Measurements from ENCODE around the gene LOXHD1. TPM values are rescaled to one million over a fixed set of nuclear protein-coding genes. Genes with fewer than 3 reads are reported as not detected.

LOXHD1 gene
- total RNA-seq, 1 experiment from 2014 or later, result not detected

DNA sequence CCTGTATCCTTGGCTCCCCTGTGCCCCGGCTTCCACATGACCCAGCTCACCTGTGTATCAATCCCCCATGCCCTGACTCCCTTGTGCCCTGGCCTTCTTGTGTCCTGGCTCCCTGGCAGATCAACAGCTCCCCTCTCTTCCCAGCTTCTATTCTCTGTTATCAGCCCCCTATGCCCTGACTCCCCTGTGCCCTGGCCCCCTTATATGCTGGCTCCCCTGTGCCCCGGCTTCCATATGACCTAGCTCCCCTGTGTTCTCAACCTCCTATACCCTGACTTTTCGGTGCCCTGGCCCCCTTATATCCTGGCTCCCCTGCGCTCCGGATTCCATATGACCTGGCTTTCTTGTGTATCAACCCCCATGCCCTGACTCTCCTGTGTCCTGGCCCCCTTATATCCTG, 209.2 kb downstream of the LOXHD1 start:
- no peak for DNase-seq (ENCODE audit: low read depth)

GRCh38 chr18:46447323-46447722, 209.7 kb downstream of the LOXHD1 start:
- no peak for DNase-seq (ENCODE audit: low read depth)

DNA sequence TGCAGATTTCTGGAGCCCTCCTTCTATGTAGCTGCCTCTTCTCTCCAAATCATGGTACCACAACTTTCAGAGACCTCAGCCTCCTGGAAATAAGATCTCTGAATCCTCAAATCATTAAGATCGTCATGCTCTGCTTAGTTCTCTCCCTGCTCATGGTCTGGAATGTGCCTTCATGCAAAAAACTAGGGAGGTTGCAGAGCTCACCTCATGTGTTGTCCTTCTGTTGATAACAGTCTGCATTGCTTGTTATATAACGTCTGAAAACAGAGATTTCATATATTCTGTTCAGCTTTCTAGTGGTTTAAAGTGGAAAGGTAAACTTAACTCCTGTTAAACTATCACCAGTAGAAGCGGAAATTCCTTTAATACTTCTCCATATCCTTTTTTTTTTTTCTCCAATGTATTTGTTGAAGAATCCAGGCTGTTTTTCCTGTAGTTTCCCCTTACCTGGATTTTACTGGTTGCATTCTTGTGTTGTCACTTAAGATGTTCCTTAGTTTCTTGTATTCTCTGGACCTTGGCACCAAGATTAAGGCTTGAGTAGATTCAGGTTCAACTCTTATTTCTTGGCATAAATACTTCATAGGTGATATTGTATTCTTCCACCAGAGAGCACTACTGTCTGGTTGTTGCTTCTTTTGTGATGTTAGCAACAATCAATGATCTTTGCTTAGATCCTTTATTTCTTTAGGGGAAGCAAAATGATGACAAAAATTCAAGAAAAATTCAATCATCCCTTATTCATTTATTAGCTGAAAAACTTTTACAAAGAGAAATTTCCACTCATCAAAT, 211.3 kb downstream of the LOXHD1 start:
- no peak for DNase-seq (ENCODE audit: low read depth)

DNA sequence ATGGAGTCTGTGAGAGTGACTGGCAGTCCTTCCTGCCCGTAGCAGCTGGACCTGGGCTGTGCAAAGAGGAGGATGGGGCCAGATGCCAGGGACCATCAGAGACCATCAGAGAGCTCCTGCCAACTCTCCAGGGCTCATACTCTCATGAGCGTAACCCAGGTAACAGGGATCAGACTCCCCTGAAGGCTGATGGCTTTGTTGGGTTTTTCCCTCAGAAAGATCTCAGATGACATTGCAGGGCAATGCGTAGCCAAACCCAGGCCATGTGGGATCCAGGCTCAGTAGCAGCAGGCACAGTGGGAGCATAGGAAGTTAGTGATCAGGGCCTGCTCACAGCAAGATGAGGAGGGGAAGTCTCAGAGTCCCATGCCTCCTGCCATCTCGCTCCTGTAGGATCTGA, 218.0 kb downstream of the LOXHD1 start:
- DNase-seq (ENCODE audit: low read depth), result no peak

GRCh38 chr18:46437061-46437460, 220.0 kb downstream of the LOXHD1 start:
- no peak for DNase-seq (ENCODE audit: low read depth)

- DNase-seq (ENCODE audit: low read depth), result no peak
These were observed 220.4 kb downstream of the LOXHD1 start for GRCh38 chr18:46436621-46437020.

GRCh38 chr18:46435031-46435430, 222.0 kb downstream of the LOXHD1 start:
- no peak for DNase-seq (ENCODE audit: low read depth)

- DNase-seq (ENCODE audit: low read depth), result no peak
These were observed 222.4 kb downstream of the LOXHD1 start for GRCh38 chr18:46434629-46435028.

- no peak for DNase-seq (ENCODE audit: low read depth)
These were observed 223.7 kb downstream of the LOXHD1 start for GRCh38 chr18:46433121-46433826.

GRCh38 chr18:46431522-46432171, 225.4 kb downstream of the LOXHD1 start:
- no peak for DNase-seq (ENCODE audit: low read depth)

DNA sequence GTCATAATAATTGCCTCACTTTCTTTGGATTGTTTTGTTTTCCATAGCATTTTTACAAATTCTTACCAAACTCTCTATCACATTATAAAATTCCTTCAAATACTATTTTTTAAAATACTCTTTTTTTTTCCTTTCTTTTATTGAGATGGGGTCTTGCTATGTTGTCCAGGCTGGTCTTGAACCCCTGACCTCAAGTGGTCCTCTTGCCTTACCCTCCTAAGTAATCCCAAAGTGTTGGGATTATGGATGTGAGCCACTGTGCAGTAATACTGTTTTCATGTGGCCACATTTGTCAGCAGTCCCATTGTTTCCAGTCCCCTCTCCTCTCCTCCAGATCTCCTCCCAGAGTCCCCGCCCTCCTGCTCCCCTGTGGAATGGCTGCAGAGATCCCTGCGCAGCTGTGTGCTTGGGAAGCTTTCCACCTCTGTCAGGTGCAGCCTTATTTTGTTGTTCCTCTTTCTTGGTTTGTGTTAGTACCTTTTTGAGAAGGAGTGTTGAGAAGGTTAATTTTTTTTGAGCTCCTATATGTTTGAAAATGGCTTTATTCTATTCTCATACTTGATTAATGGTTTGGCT, 227.3 kb downstream of the LOXHD1 start:
- DNase-seq (ENCODE audit: low read depth), result no peak

DNA sequence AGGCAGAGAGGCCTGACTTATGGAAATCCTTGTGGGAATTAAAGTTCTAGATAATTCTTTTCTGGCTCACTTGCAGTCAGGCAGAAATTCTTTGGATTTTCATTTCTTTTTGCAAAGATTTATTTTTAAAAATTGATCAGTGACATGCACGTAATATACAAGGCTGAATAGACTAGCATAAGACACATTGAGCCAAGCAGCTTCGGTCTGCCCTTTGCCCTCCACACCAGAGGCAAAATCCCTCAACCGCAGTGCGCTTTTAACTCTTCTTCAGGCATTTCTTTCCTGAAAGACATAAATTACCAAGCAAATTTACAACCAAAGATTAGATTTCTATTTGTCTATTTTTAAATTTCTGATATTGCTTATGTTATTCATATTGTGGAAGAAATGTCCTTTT, 227.9 kb downstream of the LOXHD1 start:
- DNase-seq (ENCODE audit: low read depth), result no peak

DNA sequence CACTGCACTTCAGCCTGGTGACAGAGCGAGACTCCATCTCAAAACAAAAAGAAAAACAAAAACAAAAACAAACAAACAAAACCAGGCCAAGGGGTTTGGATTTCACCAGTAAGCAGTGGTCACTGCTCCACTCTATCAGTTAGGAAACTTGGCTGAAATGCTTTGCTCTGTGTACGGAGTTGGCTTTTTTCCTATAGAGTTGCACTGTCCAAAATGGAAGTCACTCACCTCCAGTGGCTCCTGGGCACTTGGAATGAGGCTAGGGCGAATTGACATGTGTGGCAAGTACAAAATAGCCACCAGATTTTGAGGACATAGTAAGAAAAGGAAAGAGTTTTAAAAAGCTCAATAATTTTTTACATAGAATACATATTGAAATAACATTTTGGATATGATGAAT, 228.7 kb downstream of the LOXHD1 start:
- DNase-seq (ENCODE audit: low read depth), result no peak

DNA sequence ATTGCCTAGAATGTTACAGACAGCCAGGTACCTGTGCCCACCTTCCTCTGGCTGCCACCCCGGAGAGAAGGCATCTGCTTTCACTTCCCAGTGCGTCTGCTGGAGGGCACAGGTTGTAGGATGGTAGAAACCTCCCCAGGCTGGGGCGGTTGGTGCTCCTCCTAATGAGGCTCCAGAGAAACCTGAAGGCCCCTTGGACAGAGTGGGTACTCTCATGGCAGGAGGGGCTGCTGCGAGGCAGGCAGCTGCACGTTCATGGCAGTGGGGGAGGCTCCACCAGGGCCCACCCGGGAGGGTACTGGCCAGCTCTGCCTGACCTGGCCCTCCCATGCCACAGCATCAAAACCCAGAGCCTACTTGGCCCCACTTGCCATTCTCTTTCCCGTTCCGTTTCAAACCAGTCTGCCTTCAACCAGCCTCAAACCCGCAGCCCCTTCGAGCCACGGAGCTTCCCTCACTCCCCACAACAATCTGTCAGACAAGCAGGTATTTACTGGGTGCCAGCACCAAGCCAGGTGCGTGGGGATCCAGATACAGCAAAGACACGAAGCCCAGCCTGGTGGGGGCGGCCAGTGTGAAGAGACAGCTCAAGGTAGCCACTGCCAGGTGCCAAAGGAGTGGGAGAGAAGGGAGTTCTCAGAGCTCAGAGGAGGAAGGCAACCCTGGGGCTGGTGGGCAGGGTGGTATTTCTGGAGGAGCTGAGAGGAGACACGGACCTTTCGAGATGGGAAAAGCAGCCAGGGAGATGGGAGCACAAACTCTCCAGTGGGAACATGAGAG, 229.6 kb downstream of the LOXHD1 start:
- DNase-seq (ENCODE audit: low read depth), result no peak

Other genes starting within 250 kb of the LOXHD1 start
- 0.03 and 0.40 TPM in 2 replicates for gene ST8SIA5, start 99.8 kb upstream of the LOXHD1 start, total RNA-seq (2014; rRNA removed; shearing (Covaris generic))

Measured in Daoy (cell line).